H9 (cell line): Measurements from ENCODE around the gene IFFO2. TPM values are rescaled to one million over a fixed set of nuclear protein-coding genes. Genes with fewer than 3 reads are reported as not detected.

Experiments
- DNase-seq: peaks from one replicate; pipeline ENCODE4 v3.0.0-alpha.2; 2017
- H2AFZ ChIP-seq: one replicate; pipeline ENCODE4 v1.6.1; 2013; ENCODE audit warnings: mild to moderate bottlenecking, low read length, control low read depth, moderate library complexity
- H2AK5ac ChIP-seq: 2 replicates; pipeline ENCODE4 v1.6.1; 2013; ENCODE audit warnings: low read length, control low read depth, mixed read lengths; ENCODE audit not compliant: insufficient read length
- H2BK120ac ChIP-seq: one replicate; pipeline ENCODE4 v1.6.1; 2013; ENCODE audit warnings: low read depth, mild to moderate bottlenecking, low read length, control low read depth, inconsistent platforms; ENCODE audit not compliant: poor library complexity, severe bottlenecking
- H2BK12ac ChIP-seq: 2 replicates; pipeline ENCODE4 v1.6.1; 2013; ENCODE audit warnings: low read length, control low read depth, mixed read lengths, low read depth; ENCODE audit not compliant: insufficient read length
- H2BK15ac ChIP-seq: 2 replicates; pipeline ENCODE4 v1.6.1; 2013; ENCODE audit warnings: low read depth, low read length, control low read depth
- H2BK20ac ChIP-seq: one replicate; pipeline ENCODE4 v1.6.1; 2013; ENCODE audit warnings: low read depth, mild to moderate bottlenecking, low read length, control low read depth, inconsistent platforms; ENCODE audit not compliant: poor library complexity, severe bottlenecking
- H2BK5ac ChIP-seq: 2 replicates; pipeline ENCODE4 v1.6.1; 2013; ENCODE audit warnings: low read length, control low read depth, mixed read lengths; ENCODE audit not compliant: insufficient read length
- H3K14ac ChIP-seq: 2 replicates; pipeline ENCODE4 v1.6.1; 2013; ENCODE audit warnings: low read length, control low read depth; ENCODE audit not compliant: insufficient read depth
- H3K18ac ChIP-seq: 2 replicates; pipeline ENCODE4 v1.6.1; 2013; ENCODE audit warnings: low read depth, mild to moderate bottlenecking, mixed read lengths, low read length, control low read depth; ENCODE audit not compliant: insufficient read length
- H3K23ac ChIP-seq: 2 replicates; pipeline ENCODE4 v1.6.1; 2013; ENCODE audit warnings: low read length, control low read depth, mixed read lengths, low read depth; ENCODE audit not compliant: insufficient read length
- H3K23me2 ChIP-seq: 2 replicates; pipeline ENCODE4 v1.6.1; 2013; ENCODE audit warnings: low read depth, mild to moderate bottlenecking, mixed read lengths, low read length, control low read depth; ENCODE audit not compliant: insufficient read length, poor library complexity, severe bottlenecking
- H3K27ac ChIP-seq: 2 replicates; pipeline ENCODE4 v1.5.1; 2013; ENCODE audit warnings: low read length, control low read depth, mixed read lengths, low read depth; ENCODE audit not compliant: insufficient read length
- H3K27me3 ChIP-seq: 2 replicates; pipeline ENCODE4 v1.6.1; 2013; ENCODE audit warnings: low read length, control low read depth, inconsistent platforms; ENCODE audit not compliant: insufficient read depth
- H3K4ac ChIP-seq: 2 replicates; pipeline ENCODE4 v1.6.1; 2013; ENCODE audit warnings: low read depth, mild to moderate bottlenecking, control low read depth, inconsistent platforms, low read length, moderate library complexity
- H3K4me1 ChIP-seq: 2 replicates; pipeline ENCODE4 v1.6.1; 2013; ENCODE audit warnings: low read length, control low read depth, inconsistent platforms; ENCODE audit not compliant: insufficient read depth
- H3K4me2 ChIP-seq: 2 replicates; pipeline ENCODE4 v1.6.1; 2013; ENCODE audit warnings: low read length, control low read depth, mixed read lengths; ENCODE audit not compliant: insufficient read length, insufficient read depth
- H3K56ac ChIP-seq: 2 replicates; pipeline ENCODE4 v1.6.1; 2013; ENCODE audit warnings: low read depth, mild to moderate bottlenecking, mixed read lengths, low read length, control low read depth; ENCODE audit not compliant: insufficient read length
- H3K79me1 ChIP-seq: 2 replicates; pipeline ENCODE4 v1.6.1; 2013; ENCODE audit warnings: low read depth, mild to moderate bottlenecking, moderate library complexity, low read length, control low read depth, inconsistent platforms; ENCODE audit not compliant: insufficient read depth, poor library complexity, severe bottlenecking
- H3K79me2 ChIP-seq: 2 replicates; pipeline ENCODE4 v1.6.1; 2013; ENCODE audit warnings: low read length, control low read depth, inconsistent platforms; ENCODE audit not compliant: insufficient read depth
- H3K9ac ChIP-seq: 2 replicates; pipeline ENCODE4 v1.6.1; 2013; ENCODE audit warnings: low read length, control low read depth, mixed read lengths; ENCODE audit not compliant: insufficient read length; ENCODE audit errors: extremely low read depth
- H3K9me3 ChIP-seq: one replicate; pipeline ENCODE4 v1.6.1; 2013; ENCODE audit warnings: low read depth, low read length, inconsistent platforms; ENCODE audit not compliant: control insufficient read depth
- H3T11ph ChIP-seq: one replicate; pipeline ENCODE4 v1.6.1; 2013; ENCODE audit warnings: mild to moderate bottlenecking, low read length, control low read depth, inconsistent platforms
- H4K20me1 ChIP-seq: one replicate; pipeline ENCODE4 v1.6.1; 2013; ENCODE audit not compliant: control insufficient read depth, insufficient read length, insufficient read depth
- H4K5ac ChIP-seq: 2 replicates; pipeline ENCODE4 v1.6.1; 2013; ENCODE audit warnings: low read depth, mild to moderate bottlenecking, mixed read lengths, low read length, control low read depth; ENCODE audit not compliant: insufficient read length
- H4K8ac ChIP-seq: replicated peaks from 2 replicates; pipeline ENCODE4 v1.6.1; 2013; ENCODE audit warnings: low read length, control low read depth, mixed read lengths, low read depth; ENCODE audit not compliant: insufficient read length
- H4K91ac ChIP-seq: 2 replicates; pipeline ENCODE4 v1.6.1; 2013; ENCODE audit warnings: low read depth, mild to moderate bottlenecking, moderate library complexity, mixed read lengths, low read length, control low read depth; ENCODE audit not compliant: insufficient read length
- H3K27ac Mint-ChIP-seq, 3 experiments: 2 replicates in 2 of 3; 3 replicates in 1 of 3; pipeline ENCODE4 v1.8.0; 2020 to 2021; ENCODE audit warnings: mixed read lengths in 3 of 3, mild to moderate bottlenecking in 1 of 3, moderate library complexity in 1 of 3
- H3K27me3 Mint-ChIP-seq: 2 replicates; pipeline ENCODE4 v1.8.0; 2021; ENCODE audit warnings: low read depth, mild to moderate bottlenecking, moderate library complexity, mixed read lengths
- H3K36me3 Mint-ChIP-seq, 3 experiments: 2 replicates in 2 of 3; 3 replicates in 1 of 3; pipeline ENCODE4 v1.8.0; 2020 to 2021; ENCODE audit warnings: low read depth in 3 of 3, mixed read lengths in 3 of 3; ENCODE audit not compliant: insufficient read depth in 1 of 3
- H3K4me1 Mint-ChIP-seq, 2 experiments: 2 replicates each; pipeline ENCODE4 v1.8.0; 2020; ENCODE audit warnings: mixed read lengths in 2 of 2
- H3K4me3 Mint-ChIP-seq, 2 experiments: 2 replicates in 1 of 2; 3 replicates in 1 of 2; pipeline ENCODE4 v1.8.0; 2020 to 2021; ENCODE audit warnings: mild to moderate bottlenecking in 2 of 2, mixed read lengths in 2 of 2, moderate library complexity in 1 of 2
- H3K9me3 Mint-ChIP-seq, 2 experiments: 2 replicates in 1 of 2; 3 replicates in 1 of 2; pipeline ENCODE4 v1.8.0; 2020; ENCODE audit warnings: mild to moderate bottlenecking in 2 of 2, mixed read lengths in 2 of 2, moderate library complexity in 1 of 2
- WGBS: extraction: QIAGEN DNeasy Blood & Tissue Kit; methylation state at CpG from one replicate; pipeline ENCODE4 v1.1.7; 2013; ENCODE audit warnings: missing lambda C conversion rate, low lambda C conversion rate, mixed read lengths; ENCODE audit not compliant: insufficient read length; ENCODE audit errors: extremely low coverage; 5-methylcytosine and 5-hydroxymethylcytosine counted together
- total RNA-seq: library from RNA; stranded (reverse); gene quantifications from 2 replicates; pipeline ENCODE4 v1.2.1, GENCODE V29; 2021
- TF ChIP-seq, protein P1 (sequence below): fragments of 200-600 bp; sonication (generic); conservative IDR thresholded peaks from 3 replicates; pipeline ENCODE4 v1.8.0; 2021; ENCODE audit warnings: antibody characterized with exemption, mild to moderate bottlenecking

Gene IFFO2
- total RNA-seq, 1 experiment from 2014 or later = 3.6 TPM

DNA sequence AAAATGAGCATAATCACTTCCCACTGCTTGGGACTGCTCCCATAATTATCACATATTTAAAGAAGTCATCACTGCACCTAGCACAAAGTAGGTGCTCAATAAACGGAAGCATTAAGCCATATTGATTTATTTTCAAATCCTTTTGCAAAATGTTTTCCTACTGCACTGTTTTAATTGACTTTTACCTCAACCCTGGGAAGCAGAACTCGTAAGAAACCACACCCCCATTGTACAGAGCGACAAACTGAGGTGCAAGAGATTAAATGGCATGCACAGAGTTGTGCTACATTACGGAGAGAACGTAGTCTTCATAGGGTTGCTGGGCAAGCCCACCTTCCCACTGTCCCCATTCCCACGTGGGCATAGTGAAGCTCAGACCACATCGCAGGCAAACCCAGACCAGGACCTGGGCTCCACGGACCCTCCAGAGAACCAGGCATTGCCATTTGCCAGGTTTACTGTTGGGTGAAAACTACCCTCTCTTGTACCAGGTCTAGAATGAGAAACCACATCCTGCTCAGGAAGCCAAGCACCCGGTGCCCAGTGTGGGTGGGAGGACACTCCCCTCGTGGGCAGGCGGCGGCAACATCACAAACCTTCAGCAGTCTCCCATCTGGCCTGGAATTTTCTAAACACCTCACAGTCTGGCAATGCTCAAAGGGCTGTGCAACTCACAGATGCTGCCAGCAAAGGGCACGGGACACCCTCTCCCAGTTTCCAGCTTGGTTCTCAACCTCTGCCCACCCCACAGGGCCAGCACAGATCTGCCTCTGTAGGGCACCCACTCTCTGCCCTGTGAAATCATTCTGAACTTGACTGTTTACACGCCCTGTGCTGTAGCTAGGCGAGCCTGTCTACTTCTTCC, 8.2 kb downstream of the IFFO2 start:
- H3K9me3 Mint-ChIP-seq = no peaks in the 10 kb centered on the region
- no peak overlapping the region for H4K5ac ChIP-seq
- no peak overlapping the region for H2BK20ac ChIP-seq
- no peak for DNase-seq
- WGBS = no CpG with 5 or more reads among the region's 15 CpGs
- H3K27ac Mint-ChIP-seq = peak overlapping the region in 1 of 3 experiments; percentile 73; a peak in 2 of 7 replicates
- H3K4me3 Mint-ChIP-seq = no peak overlapping the region
- H3K56ac ChIP-seq = no peak overlapping the region
- H2AK5ac ChIP-seq = no peak overlapping the region
- peaks cover 8% of the 10 kb centered on the region; the same call in 1 of the 2 replicates for H3K4me1 ChIP-seq
- no peak overlapping the region for H3T11ph ChIP-seq
- H2BK120ac ChIP-seq = no peak overlapping the region
- H2AFZ ChIP-seq = no peak overlapping the region
- H3K79me1 ChIP-seq = no peaks in the 10 kb centered on the region
- H3K18ac ChIP-seq = peak overlapping the region; percentile 29
- H3K4me1 Mint-ChIP-seq = peaks cover 32 to 45% of the 10 kb centered on the region in 2 experiments
- H3K27ac ChIP-seq = no peak overlapping the region
- no peaks in the 10 kb centered on the region for H3K27me3 ChIP-seq
- peaks cover 2% of the 10 kb centered on the region; the same call in 1 of the 2 replicates for H3K27me3 Mint-ChIP-seq
- no peak overlapping the region for H2BK15ac ChIP-seq
- H3K23me2 ChIP-seq = peaks cover 4% of the 10 kb centered on the region
- no peak overlapping the region; the same call in 1 of the 2 replicates for H3K14ac ChIP-seq
- no peaks in the 10 kb centered on the region for H3K9me3 ChIP-seq
- H2BK12ac ChIP-seq = no peak overlapping the region
- no peak overlapping the region for H3K4me2 ChIP-seq
- no peaks in the 10 kb centered on the region; a peak in 1 of 7 replicates for H3K36me3 Mint-ChIP-seq
- no peak overlapping the region for H4K91ac ChIP-seq
- H4K8ac ChIP-seq = no peak overlapping the region
- H3K4ac ChIP-seq = no peak overlapping the region
- no peak overlapping the region for H3K9ac ChIP-seq
- no peaks in the 10 kb centered on the region for H4K20me1 ChIP-seq
- H2BK5ac ChIP-seq = no peak overlapping the region
- H3K23ac ChIP-seq = no peak overlapping the region
- TF ChIP-seq, protein P1, sequence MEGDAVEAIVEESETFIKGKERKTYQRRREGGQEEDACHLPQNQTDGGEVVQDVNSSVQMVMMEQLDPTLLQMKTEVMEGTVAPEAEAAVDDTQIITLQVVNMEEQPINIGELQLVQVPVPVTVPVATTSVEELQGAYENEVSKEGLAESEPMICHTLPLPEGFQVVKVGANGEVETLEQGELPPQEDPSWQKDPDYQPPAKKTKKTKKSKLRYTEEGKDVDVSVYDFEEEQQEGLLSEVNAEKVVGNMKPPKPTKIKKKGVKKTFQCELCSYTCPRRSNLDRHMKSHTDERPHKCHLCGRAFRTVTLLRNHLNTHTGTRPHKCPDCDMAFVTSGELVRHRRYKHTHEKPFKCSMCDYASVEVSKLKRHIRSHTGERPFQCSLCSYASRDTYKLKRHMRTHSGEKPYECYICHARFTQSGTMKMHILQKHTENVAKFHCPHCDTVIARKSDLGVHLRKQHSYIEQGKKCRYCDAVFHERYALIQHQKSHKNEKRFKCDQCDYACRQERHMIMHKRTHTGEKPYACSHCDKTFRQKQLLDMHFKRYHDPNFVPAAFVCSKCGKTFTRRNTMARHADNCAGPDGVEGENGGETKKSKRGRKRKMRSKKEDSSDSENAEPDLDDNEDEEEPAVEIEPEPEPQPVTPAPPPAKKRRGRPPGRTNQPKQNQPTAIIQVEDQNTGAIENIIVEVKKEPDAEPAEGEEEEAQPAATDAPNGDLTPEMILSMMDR = no peak
- H3K79me2 ChIP-seq = no peaks in the 10 kb centered on the region
